ENCODE data around the gene OR7A17.

The OR7A17 gene

GRCh38 chr19:14886032-14886431, at the start of gene OR7A17:
OR7A17 (minus strand) TSS chr19:14886132; CDS start chr19:14881355, 4,777 bp downstream.
- no peak within 1 kb of the TSS for H3K4me3 ChIP-seq (ENCODE audit: control insufficient read depth, low read depth, low read length)
- no peak for DNase-seq (ENCODE audit: low read depth)
- TF ChIP-seq CTCF (IDR thresholded peaks at IDR 0.05; ENCODE audit: control insufficient read depth, insufficient read depth, low read depth, low read length, missing control alignments): no peak

DNA sequence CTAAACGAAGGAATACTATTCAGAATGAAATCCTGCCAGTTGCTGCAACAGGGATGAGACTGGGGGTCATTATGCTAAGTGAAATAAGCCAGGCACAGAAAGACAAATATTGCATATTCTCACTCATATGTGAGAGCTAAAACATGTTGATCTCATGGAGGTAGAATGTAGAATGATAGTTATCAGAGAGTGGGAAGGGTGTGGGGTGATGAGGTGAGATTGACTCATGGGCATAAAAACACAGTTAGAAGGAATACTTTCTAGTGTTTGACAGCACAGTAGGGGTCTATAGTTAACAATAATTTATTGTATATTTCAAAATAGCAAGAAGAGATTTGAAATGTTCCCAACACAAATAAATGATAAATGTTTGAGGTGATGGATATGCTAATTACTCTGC, 47.6 kb upstream of the OR7A17 start:
- no peak overlapping the region for H3K4me3 ChIP-seq (ENCODE audit: control insufficient read depth, low read depth, low read length)
- no peak for DNase-seq (ENCODE audit: low read depth)
- no peak for TF ChIP-seq CTCF (IDR thresholded peaks at IDR 0.05; ENCODE audit: control insufficient read depth, insufficient read depth, low read depth, low read length, missing control alignments)

GRCh38 chr19:14916848-14917247, 30.9 kb upstream of the OR7A17 start:
- TF ChIP-seq CTCF (IDR thresholded peaks at IDR 0.05; ENCODE audit: control insufficient read depth, insufficient read depth, low read depth, low read length, missing control alignments): no peak
- no peak for DNase-seq (ENCODE audit: low read depth)
- no peak overlapping the region for H3K4me3 ChIP-seq (ENCODE audit: control insufficient read depth, low read depth, low read length)

GRCh38 chr19:14915116-14915515, 29.2 kb upstream of the OR7A17 start:
- DNase-seq (ENCODE audit: low read depth): no peak
- TF ChIP-seq CTCF (IDR thresholded peaks at IDR 0.05; ENCODE audit: control insufficient read depth, insufficient read depth, low read depth, low read length, missing control alignments): no peak
- no peak overlapping the region for H3K4me3 ChIP-seq (ENCODE audit: control insufficient read depth, low read depth, low read length)

DNA sequence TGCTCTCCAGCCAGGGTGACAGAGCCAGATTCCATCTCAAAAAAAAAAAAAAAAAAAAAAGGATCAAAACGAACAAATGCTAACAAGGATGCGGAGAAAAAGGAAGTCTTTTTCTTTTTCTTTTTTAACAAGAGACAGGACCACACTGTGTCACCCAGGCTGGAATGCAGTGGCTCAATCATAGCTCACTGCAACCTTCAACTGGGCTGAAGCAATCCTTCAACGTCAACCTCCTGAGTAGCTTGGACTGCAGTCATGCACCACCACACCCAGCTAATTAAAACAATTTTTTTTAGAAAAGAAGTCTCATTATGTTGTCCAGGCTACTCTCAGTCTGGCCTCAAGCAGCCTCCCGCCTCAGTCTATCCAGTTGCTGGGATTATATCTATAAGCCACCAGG, 20.8 kb upstream of the OR7A17 start:
- TF ChIP-seq CTCF (IDR thresholded peaks at IDR 0.05; ENCODE audit: control insufficient read depth, insufficient read depth, low read depth, low read length, missing control alignments): no peak
- DNase-seq (ENCODE audit: low read depth): no peak
- no peak overlapping the region for H3K4me3 ChIP-seq (ENCODE audit: control insufficient read depth, low read depth, low read length)

GRCh38 chr19:14901675-14902260, 15.8 kb upstream of the OR7A17 start:
- no peak for DNase-seq (ENCODE audit: low read depth)
- no peak overlapping the region for H3K4me3 ChIP-seq (ENCODE audit: control insufficient read depth, low read depth, low read length)
- no peak for TF ChIP-seq CTCF (IDR thresholded peaks at IDR 0.05; ENCODE audit: control insufficient read depth, insufficient read depth, low read depth, low read length, missing control alignments)
